HG03558 (cell line): ENCODE data around the gene ANXA6.

ENCODE experiments used
- ATAC-seq: cut with Tn5 transposase; IDR thresholded peaks from one replicate; pipeline ENCODE4 v1.9.1; 2021; ENCODE audit warnings: moderate number of reproducible peaks; ENCODE audit not compliant: unreplicated experiment; ENCODE audit errors: extremely low read depth

Gene ANXA6

GRCh38 chr5:151132963-151133362, 24.6 kb downstream of the ANXA6 start:
- ATAC-seq = no peak

DNA sequence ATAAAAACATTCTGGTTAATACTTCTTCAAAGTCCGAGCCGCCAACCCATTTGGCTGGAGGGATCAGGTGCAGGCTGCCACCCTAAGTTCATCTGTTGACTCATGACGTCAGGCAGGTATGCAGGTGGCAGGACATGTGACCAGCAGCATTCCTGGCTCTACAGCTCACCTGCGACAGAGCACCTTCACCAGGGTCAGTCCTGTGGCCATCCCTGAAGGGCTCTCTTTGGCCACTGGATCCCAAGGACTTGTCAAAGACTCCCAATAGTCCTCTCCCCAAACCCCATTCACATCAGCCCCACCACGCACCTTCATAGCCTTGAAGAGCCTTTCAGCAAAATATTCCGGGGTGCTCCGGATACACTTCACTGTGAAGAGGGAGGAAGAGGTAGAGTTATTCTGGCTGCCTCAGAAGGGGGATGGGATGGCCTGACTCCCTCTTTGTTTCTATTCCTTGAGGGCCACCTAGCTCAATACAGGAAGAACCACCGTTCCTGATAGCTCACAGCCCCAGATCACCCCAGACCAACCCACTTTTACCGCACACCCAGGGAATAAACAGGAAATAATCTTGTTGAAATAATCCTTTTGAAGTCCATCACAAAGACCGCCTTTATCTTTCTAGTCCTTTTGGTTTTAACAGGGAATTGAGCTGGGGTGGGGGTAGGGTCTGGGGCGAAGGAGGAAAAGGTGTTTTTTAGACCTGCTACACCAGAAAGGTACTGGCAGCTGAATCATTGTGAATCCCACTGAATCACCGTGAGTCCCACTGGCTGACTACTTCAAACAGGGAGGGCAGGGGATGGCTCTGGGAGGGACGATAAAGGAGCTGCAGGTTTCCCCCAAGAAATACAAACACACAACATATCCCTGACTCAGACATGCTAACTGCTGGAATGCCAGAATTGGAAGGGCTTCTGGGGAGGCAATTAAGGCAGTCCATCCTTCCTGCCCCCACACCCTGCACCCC, 26.4 kb downstream of the ANXA6 start:
- no peak for ATAC-seq

DNA sequence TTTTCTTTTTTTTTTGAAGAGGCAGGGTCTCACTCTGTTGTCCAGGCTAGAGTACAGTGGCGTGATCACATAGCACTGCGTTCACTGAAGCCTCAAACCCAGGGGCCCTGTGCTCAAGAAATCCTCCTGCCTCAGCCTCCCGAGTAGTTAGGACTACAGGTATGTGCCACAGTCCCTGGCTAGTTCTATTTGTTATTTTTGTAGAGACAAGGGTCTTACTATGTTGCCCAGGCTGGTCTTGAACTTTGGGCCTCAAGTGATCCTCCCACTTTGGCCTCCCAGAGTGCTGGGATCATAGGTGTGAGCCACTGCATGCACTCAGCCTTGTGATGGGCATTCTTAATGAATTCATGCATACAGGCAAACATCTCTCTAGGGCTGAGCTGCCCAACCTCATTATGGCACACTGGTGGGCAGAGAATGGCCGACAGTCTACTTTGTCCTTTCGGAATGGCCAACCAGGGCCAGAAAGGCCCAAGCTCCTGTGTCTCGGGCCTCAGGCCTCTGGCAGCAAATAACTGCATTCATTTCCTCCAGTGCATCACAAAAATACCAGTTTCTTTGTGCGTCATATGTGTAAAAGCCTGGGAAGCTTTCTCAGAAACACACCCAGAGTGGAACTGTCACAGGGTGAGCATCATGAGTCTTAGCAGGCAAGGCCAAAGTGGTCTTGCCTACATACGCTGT, 27.2 kb downstream of the ANXA6 start:
- ATAC-seq = no peak

GRCh38 chr5:151128817-151129216, 28.8 kb downstream of the ANXA6 start:
- no peak for ATAC-seq

GRCh38 chr5:151127926-151128325, 29.7 kb downstream of the ANXA6 start:
- no peak for ATAC-seq

- no peak for ATAC-seq
These were observed 31.4 kb downstream of the ANXA6 start for GRCh38 chr5:151126199-151126645.

- no peak for ATAC-seq
These were observed 32.2 kb downstream of the ANXA6 start for GRCh38 chr5:151125421-151125820.

DNA sequence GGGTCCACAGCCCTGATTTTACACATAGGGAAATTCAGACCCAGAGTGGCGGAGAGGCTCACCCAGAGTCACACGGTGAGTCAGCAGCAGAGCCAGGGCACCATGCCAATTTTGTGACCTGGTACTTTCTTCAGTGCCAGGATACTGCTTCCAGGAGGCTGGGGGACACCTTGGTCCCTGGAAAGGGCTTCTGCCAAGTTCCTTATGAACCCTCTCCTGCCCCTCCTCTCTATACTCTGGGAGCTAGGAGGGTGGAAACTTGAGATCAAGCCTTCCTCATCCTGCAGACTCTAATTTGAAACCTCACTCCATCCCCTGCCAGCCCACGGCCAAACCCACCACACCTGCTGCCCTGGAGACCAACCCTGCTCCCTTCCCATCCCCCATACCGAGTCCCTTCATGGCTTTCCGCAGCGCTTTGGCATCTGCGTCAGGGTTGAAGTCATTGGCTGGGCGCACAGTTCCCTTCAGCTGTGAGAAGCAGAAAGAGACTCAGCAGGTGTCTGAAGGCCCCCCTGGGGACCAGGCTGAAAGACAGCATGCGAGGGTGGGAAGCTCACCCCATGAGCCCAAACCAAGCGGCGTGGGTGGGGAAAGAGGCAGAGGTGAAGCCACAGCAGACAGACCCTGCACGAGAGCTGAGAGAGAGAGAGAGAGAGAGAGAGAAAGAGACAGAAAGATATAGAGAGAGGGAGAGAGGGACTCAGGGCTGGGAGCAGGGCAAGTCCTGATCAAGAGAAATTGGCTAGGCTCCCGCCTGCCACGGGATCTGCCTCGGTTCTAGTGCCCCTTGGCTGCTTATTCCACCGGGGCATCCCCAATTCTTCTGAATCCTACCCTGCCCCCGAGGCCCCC, 33.5 kb downstream of the ANXA6 start:
- peak; percentile 82 for ATAC-seq

DNA sequence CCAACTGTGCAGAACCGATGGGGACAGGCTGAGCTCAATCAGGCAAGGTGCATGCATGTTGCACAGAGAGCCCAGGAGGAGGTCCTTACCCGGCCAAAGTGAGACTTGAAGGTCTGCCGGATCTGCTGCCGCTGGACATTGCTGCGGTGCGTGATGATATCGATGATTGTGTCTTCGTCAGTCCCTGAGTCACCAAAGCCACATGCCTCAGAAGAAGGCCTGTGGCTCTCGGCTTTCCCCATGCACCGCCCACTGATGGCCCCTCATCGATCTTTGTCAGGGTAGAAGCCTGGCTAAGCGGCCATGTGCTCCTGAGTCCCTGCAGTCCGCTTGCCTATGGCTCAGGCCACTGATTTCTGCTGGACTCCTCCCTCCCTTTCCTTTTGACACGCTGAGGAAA, 34.8 kb downstream of the ANXA6 start:
- ATAC-seq = no peak

DNA sequence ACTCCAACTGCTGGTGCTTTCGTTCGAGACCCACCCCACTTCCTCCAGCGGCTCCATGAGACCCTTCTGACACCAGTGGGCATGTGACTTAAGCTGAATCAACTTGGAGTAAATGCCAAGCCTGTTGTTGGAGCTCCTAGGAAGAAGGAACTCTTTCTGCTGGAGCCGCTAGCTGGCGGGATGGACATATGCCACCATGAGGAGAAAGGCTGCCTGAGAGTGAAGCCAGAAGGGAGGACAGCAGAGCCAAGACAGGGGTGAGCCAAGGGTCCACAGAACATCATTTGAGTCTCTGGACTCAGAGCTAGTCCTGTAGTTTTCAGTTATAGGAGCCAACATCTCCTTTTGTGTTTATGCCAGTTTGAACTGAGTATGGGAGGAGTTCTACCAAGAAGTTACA, 35.9 kb downstream of the ANXA6 start:
- no peak for ATAC-seq

- ATAC-seq = no peak
These were observed 36.5 kb downstream of the ANXA6 start for GRCh38 chr5:151121095-151121494.

DNA sequence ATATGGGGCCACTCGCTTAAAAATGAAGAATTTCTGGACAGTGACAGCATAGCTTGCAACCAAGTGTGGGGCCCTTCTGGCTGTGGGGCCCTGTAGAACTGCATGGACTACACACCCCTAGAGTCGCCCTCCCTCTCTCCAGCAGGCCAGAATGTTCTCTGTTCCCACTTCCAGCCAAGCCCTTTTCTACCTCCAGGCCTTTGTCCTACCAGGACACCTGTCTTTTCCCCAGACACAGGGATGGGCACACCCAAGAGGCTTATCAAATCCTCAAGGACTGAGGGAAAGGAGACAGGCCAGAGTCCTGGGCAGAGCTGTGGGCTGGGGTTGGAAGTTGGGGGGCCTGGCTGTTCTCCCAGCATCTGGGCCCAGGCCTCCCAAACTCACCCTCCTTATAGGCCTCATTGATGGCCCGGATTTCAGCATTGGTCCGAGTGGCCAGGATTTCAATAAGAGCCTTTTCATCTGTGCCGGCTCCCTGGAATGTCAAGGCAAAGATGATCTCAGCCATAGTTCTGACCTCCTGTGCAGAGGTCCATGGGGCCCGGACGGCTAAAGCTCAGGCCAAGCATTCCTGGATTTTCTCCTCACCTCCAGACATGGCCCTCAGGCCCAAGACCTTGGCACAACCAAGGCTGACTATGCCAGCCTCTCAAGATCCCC, 38.5 kb downstream of the ANXA6 start:
- ATAC-seq = no peak

DNA sequence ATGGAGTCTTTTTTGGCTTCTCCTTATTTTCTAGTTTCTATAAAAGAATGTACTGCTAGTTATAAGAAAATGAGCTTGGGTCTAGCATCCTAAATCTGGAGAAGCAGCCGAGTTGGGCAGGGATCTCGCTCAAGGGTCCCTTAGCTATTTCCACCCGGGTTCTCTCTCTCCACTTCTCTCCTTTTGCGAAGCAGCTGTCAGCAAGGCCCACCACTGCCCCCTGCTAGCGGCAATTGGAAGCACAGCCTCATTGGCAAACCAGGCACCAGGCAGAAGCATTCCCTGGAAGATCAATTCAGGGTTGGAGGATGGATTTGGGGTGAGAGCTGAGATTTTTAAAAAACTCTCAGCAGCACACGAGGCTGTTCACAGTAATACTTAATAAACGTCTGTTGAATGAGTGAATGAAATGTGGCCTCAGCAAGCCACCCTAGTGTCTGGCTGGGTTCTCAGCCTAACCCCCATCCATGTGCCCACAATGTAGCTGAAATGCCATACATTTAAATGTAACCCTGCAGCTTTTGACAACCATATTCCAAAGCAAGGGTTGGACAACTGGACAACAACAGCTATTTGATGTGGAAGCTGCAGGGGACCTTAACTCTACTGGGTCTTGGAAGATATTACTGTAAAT, 42.2 kb downstream of the ANXA6 start:
- no peak for ATAC-seq

DNA sequence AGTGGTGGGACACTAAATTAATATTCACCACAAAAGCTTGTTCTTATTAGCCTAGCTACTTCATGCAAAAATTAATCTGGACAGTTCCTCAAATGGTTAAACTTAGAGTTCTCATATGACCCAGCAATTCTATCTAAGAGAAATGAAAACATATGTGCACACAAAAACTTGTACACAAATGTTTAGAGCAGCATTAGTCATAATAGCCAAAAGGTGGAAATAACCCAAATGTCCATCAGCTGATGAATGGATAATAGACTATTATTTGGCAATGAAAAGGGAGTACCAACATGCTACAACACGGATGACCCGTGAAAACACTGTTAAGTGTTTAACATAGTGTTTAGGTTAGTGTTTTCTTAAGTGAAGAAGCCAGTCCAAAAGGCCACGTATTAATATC, 43.9 kb downstream of the ANXA6 start:
- no peak for ATAC-seq

- no peak for ATAC-seq
These were observed 46.6 kb downstream of the ANXA6 start for GRCh38 chr5:151110992-151111391.

DNA sequence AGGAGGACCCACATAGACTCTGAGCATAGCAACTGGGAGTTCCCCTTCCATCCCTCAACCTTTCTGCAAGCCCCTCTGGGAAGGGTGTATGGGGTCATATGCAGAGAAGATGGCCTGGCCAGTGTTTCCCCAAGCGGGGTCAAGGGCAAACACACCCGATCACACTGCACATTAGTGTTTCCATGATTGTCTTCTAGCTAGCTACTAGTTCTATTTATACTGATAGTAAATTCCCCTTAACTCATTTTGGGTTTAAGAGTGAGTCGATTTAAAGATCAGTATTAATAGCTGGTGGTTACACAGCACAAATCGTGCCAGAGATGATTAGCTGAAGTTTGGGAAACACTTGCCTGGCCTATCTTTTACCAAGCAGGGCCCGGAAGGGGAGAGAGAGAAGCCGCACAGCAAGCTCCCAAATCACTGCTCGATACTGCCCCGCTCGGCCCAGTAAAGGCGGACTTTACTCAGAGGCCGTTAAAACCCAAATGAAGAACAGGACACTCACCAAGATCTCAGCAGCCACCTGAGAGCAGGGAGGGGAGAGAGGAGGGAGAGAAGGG, 47.4 kb downstream of the ANXA6 start:
- ATAC-seq = no peak

DNA sequence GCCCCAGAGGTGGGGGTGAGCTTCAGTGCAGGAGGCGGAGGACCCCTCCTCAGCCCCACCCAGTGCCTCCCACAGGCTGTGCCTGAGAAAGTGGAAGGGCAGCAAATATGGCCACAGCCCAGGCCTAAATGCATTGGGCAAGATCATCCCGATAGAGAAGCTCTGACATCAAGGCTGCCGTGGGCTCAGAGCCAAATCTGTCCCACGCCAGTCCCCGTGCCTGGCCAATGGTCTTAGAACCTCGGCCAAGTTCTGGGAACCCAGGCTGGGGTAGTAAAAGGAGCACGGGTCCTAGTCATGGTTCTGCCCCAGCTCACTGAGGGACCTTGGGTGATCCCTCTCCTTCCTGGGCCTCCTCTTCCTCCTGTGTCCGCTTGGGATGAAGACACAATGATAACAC, 49.0 kb downstream of the ANXA6 start:
- no peak for ATAC-seq

DNA sequence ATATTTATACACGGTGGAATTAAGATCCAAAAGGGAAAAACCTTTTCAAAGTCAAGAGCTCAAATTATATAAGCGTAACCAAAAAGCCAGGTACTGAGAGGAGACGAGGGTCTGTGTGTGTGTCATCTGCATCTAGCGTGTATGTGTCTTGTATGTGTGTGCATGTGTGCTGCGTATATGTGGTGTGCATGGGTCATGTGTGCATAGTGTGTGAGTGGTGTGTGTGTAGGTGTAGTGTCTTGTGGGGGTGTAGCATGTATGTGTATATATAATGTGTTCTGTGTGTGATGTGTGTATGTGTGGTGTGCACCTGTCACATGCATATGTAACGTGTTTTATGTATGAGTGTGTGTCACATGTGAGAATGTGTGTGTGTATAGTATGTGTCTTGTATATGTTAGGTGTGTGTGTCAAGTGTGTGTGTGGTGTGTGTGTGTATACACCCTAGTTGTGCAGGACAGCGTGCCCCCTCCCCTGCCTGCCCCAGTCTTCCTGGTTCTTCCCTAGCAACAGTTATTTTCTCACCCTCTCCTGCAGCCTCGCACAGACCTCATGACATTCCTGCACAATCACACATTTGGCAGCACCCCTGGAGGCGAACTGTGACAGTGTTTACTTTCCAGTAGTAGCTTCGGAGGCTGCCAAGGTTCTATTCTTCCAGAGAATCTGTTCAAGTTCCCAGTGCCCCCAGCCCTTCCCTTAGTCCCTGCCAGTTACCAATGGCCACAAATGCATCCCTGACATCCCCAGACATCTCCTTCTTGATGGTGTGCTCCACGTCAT, 49.6 kb downstream of the ANXA6 start:
- ATAC-seq = no peak

GRCh38 chr5:151107084-151107483, 50.5 kb downstream of the ANXA6 start:
- no peak for ATAC-seq
